HepG2 (cell line): ENCODE measurements around the gene ARHGAP45. TPM values are rescaled to one million over a fixed set of nuclear protein-coding genes. Genes with fewer than 3 reads are reported as not detected.

ENCODE experiments used
- ARNT ChIP-seq: fragments of 450-650 bp; IDR thresholded peaks from 2 replicates; pipeline ENCODE4 v1.6.1; 2017
- ATF7 ChIP-seq, 2 experiments: fragments of 450-650 bp in 1 of 2; sonication (generic) in 1 of 2; formaldehyde crosslinking in 1 of 2; IDR thresholded peaks; 2 replicates each; pipeline versions ENCODE4 v1.4.0 to v1.6.1; 2016 to 2020; ENCODE audit warnings: antibody characterized with exemption in 1 of 2, mild to moderate bottlenecking in 1 of 2, missing genetic modification reagents in 1 of 2
- BORCS8-MEF2B ChIP-seq: sonication (generic); formaldehyde crosslinking; IDR thresholded peaks from 2 replicates; pipeline ENCODE4 v1.8.0; 2022; ENCODE audit warnings: mild to moderate bottlenecking, missing genetic modification reagents
- CSRNP1 ChIP-seq: sonication (generic); formaldehyde crosslinking; IDR thresholded peaks from 2 replicates; pipeline ENCODE4 v1.8.1; 2023; ENCODE audit warnings: mild to moderate bottlenecking, missing genetic modification reagents
- FOXP4 ChIP-seq: sonication (generic); formaldehyde crosslinking; IDR thresholded peaks from 2 replicates; pipeline ENCODE4 v1.4.0; 2020; ENCODE audit warnings: missing genetic modification reagents
- HNF4G ChIP-seq, 2 experiments: sonication (generic) in 1 of 2; formaldehyde crosslinking in 1 of 2; IDR thresholded peaks; 2 replicates each; pipeline versions ENCODE4 v1.4.0 to v1.6.1; 2011 to 2020; ENCODE audit warnings: borderline replicate concordance in 2 of 2, low read depth in 2 of 2, mild to moderate bottlenecking in 2 of 2, low read length in 1 of 2, missing genetic modification reagents in 1 of 2, moderate library complexity in 1 of 2
- HNRNPLL ChIP-seq: fragments of 200-400 bp; formaldehyde crosslinking; IDR thresholded peaks from 2 replicates; pipeline ENCODE4 v1.6.1; 2017; ENCODE audit warnings: mild to moderate bottlenecking, low read depth, low read length; ENCODE audit not compliant: poor library complexity, severe bottlenecking
- KLF13 ChIP-seq: sonication (generic); formaldehyde crosslinking; IDR thresholded peaks from 2 replicates; pipeline ENCODE4 v1.4.0; 2020; ENCODE audit warnings: mild to moderate bottlenecking, missing genetic modification reagents
- MAFK ChIP-seq, 2 experiments: IDR thresholded peaks in 1 of 2; conservative IDR thresholded peaks in 1 of 2; 2 replicates each; pipeline ENCODE4 v1.6.1; 2011; ENCODE audit warnings: improper control_type of control experiment in 2 of 2, low read length in 2 of 2
- MATR3 ChIP-seq: sonication (generic); formaldehyde crosslinking; IDR thresholded peaks from 2 replicates; pipeline ENCODE4 v1.4.0; 2020; ENCODE audit warnings: missing genetic modification reagents
- MXI1 ChIP-seq: IDR thresholded peaks from 3 replicates; pipeline ENCODE4 v1.6.1; 2012; ENCODE audit warnings: low read depth, low read length, inconsistent platforms, borderline replicate concordance
- MYC ChIP-seq: sonication (generic); formaldehyde crosslinking; IDR thresholded peaks from 2 replicates; pipeline ENCODE4 v1.9.0; 2021; ENCODE audit warnings: missing genetic modification reagents, borderline replicate concordance
- PITX1 ChIP-seq: sonication (generic); formaldehyde crosslinking; IDR thresholded peaks from 2 replicates; pipeline ENCODE4 v1.5.1; 2020; ENCODE audit warnings: mild to moderate bottlenecking, missing genetic modification reagents
- RFX5 ChIP-seq: IDR thresholded peaks from 2 replicates; pipeline ENCODE4 v1.6.1; 2011; ENCODE audit warnings: low read depth, low read length, improper control_type of control experiment
- SNAI1 ChIP-seq: sonication (generic); formaldehyde crosslinking; IDR thresholded peaks from 2 replicates; pipeline ENCODE4 v1.5.0; 2020; ENCODE audit warnings: mild to moderate bottlenecking, missing genetic modification reagents, borderline replicate concordance
- SP4 ChIP-seq: sonication (generic); formaldehyde crosslinking; IDR thresholded peaks from 2 replicates; pipeline ENCODE4 v1.8.1; 2023; ENCODE audit warnings: mild to moderate bottlenecking, missing genetic modification reagents
- TBL1XR1 ChIP-seq: fragments of 150-350 bp; IDR thresholded peaks from 2 replicates; pipeline ENCODE4 v1.6.1; 2014; ENCODE audit warnings: borderline replicate concordance, low read length; ENCODE audit not compliant: partially characterized antibody
- ZBTB33 ChIP-seq: sonication (generic); formaldehyde crosslinking; IDR thresholded peaks from 2 replicates; pipeline ENCODE4 v1.4.0; 2020; ENCODE audit warnings: missing genetic modification reagents
- ZFP1 ChIP-seq: IDR thresholded peaks from 2 replicates; pipeline ENCODE4 v1.6.1; 2016
- ZNF124 ChIP-seq: sonication (generic); formaldehyde crosslinking; IDR thresholded peaks from 2 replicates; pipeline ENCODE4 v1.4.0; 2020; ENCODE audit warnings: missing genetic modification reagents
- ZNF276 ChIP-seq: sonication (generic); formaldehyde crosslinking; IDR thresholded peaks from 2 replicates; pipeline ENCODE4 v1.4.0; 2020; ENCODE audit warnings: mild to moderate bottlenecking, low read depth, missing genetic modification reagents
- ZNF629 ChIP-seq: sonication (generic); formaldehyde crosslinking; conservative IDR thresholded peaks from 2 replicates; pipeline ENCODE4 v1.5.0; 2020; ENCODE audit warnings: missing genetic modification reagents
- ZNF788 ChIP-seq: sonication (generic); formaldehyde crosslinking; IDR thresholded peaks from 2 replicates; pipeline ENCODE4 v1.5.0; 2020; ENCODE audit warnings: mild to moderate bottlenecking, missing genetic modification reagents, borderline replicate concordance
- polyA plus RNA-seq, 8 experiments: library from polyadenylated mRNA; depleted of rRNA in 3 of 8; stranded (reverse) in 7 of 8; unstranded in 1 of 8; fragments of >200 nt; fragmentation: Illumina TruSeq in 4 of 8; extraction: Trizol in 4 of 8; gene quantifications; 2 replicates each; pipeline versions ENCODE4 v1.2.1 to v1.2.3, GENCODE V29; 2011 to 2016; ENCODE audit warnings: low read depth in 4 of 8, missing spikeins in 1 of 8, mixed read lengths in 1 of 8; ENCODE audit not compliant: insufficient read depth in 1 of 8
- total RNA-seq, 5 experiments: library from RNA; depleted of rRNA; stranded (reverse); fragments of >200 nt; fragmentation: Illumina TruSeq; extraction: Trizol; gene quantifications; 2 replicates each; pipeline ENCODE4 v1.2.3, GENCODE V29; 2016; ENCODE audit warnings: low read depth in 1 of 5

The ARHGAP45 gene
- total and polyA plus RNA-seq, 2 of the 13 experiments (the other 11 are each of a cell fraction or from before 2014, with no cell fraction given) = 0.84 to 32.0 TPM

- TF ChIP-seq HNRNPLL (no peak), PITX1 (CRISPR knock-in tag) (no peak), SNAI1 (CRISPR knock-in tag) (no peak), MYC (CRISPR knock-in tag) (0 out of 2 replicates have a peak, but pooled peaks have one; percentile 6), MATR3 (CRISPR knock-in tag) (no peak), CSRNP1 (CRISPR knock-in tag) (0 out of 2 replicates have a peak, but pooled peaks have one; percentile 66), MXI1 (no peak; the same call in 2 of the 3 replicates), ZNF788 (CRISPR knock-in tag) (0 out of 2 replicates have a peak, but pooled peaks have one; percentile 48), TBL1XR1 (no peak), RFX5 (no peak), ZNF276 (CRISPR knock-in tag) (peak; percentile 67; the same call in 1 of the 2 replicates), ZFP1 (CRISPR knock-in tag) (no peak), BORCS8-MEF2B (CRISPR knock-in tag) (peak; percentile 25; the same call in 1 of the 2 replicates), ARNT (no peak), MAFK (conservative IDR thresholded peaks at IDR 0.05 in 1 of 2, IDR thresholded peaks at IDR 0.05 in 1 of 2; ENCODE audit: low read length in 2 of 2) (peak in 1 of 2 experiments; percentile 27; a peak in 1 of 4 replicates), SP4 (CRISPR knock-in tag) (peak; percentile 78), FOXP4 (no peak), HNF4G (IDR thresholded peaks at IDR 0.05; ENCODE audit: borderline replicate concordance, low read depth, low read length) (no peak), HNF4G (CRISPR knock-in tag; IDR thresholded peaks at IDR 0.05; ENCODE audit: borderline replicate concordance, low read depth) (no peak), ZNF124 (no peak), ZNF629 (CRISPR knock-in tag) (no peak), ZBTB33 (CRISPR knock-in tag) (no peak), ATF7 (IDR thresholded peaks at IDR 0.05) (no peak), ATF7 (CRISPR knock-in tag; IDR thresholded peaks at IDR 0.05) (peak; percentile 64; the same call in 1 of the 2 replicates), KLF13 (CRISPR knock-in tag) (no peak)
Observed at GRCh38 chr19:1065606-1066109, 1.3 kb upstream of the ARHGAP45 start (continued).
